HepG2 (cell line): ENCODE measurements around the gene PLCB1. TPM values are rescaled to one million over a fixed set of nuclear protein-coding genes. Genes with fewer than 3 reads are reported as not detected.

Experiments
- ATF7 ChIP-seq, 2 experiments: fragments of 450-650 bp in 1 of 2; sonication (generic) in 1 of 2; formaldehyde crosslinking in 1 of 2; IDR thresholded peaks; 2 replicates each; pipeline versions ENCODE4 v1.4.0 to v1.6.1; 2016 to 2020; ENCODE audit warnings: antibody characterized with exemption in 1 of 2, mild to moderate bottlenecking in 1 of 2, missing genetic modification reagents in 1 of 2
- CEBPG ChIP-seq: IDR thresholded peaks from 2 replicates; pipeline ENCODE4 v1.6.1; 2016
- CREB1 ChIP-seq, 2 experiments: fragments of 450-650 bp in 1 of 2; IDR thresholded peaks; 2 replicates each; pipeline ENCODE4 v1.6.1; 2016 to 2017; ENCODE audit warnings: control low read depth in 1 of 2, mild to moderate bottlenecking in 1 of 2, missing compliant biosample characterization in 1 of 2, missing genetic modification characterization in 1 of 2
- HOMEZ ChIP-seq: IDR thresholded peaks from 2 replicates; pipeline ENCODE4 v1.6.1; 2016; ENCODE audit warnings: low read depth
- KLF16 ChIP-seq, 2 experiments: sonication (generic) in 1 of 2; formaldehyde crosslinking in 1 of 2; IDR thresholded peaks; 2 replicates each; pipeline versions ENCODE4 v1.6.1 to v1.8.0; 2016 to 2023; ENCODE audit warnings: missing genetic modification reagents in 2 of 2, missing compliant biosample characterization in 1 of 2
- KMT2A ChIP-seq: sonication (generic); formaldehyde crosslinking; IDR thresholded peaks from 2 replicates; pipeline ENCODE4 v1.4.0; 2020; ENCODE audit warnings: missing genetic modification reagents
- NFIC ChIP-seq: IDR thresholded peaks from 2 replicates; pipeline ENCODE4 v1.6.1; 2012; ENCODE audit warnings: mild to moderate bottlenecking, low read length, inconsistent platforms
- PLRG1 ChIP-seq: fragments of 450-650 bp; conservative IDR thresholded peaks from 2 replicates; pipeline ENCODE4 v1.6.1; 2016
- SIX4 ChIP-seq: sonication (generic); formaldehyde crosslinking; IDR thresholded peaks from 2 replicates; pipeline ENCODE4 v1.4.0; 2020; ENCODE audit warnings: missing genetic modification reagents
- SMAD3 ChIP-seq: sonication (generic); formaldehyde crosslinking; IDR thresholded peaks from 2 replicates; pipeline ENCODE4 v1.4.0; 2020; ENCODE audit warnings: missing genetic modification reagents
- SYNCRIP ChIP-seq: fragments of 200-400 bp; formaldehyde crosslinking; IDR thresholded peaks from 2 replicates; pipeline ENCODE4 v1.6.1; 2018; ENCODE audit warnings: mild to moderate bottlenecking, low read depth, low read length; ENCODE audit not compliant: insufficient read depth
- TEAD3 ChIP-seq: optimal IDR thresholded peaks from 2 replicates; pipeline ENCODE3; 2016; ENCODE audit warnings: borderline replicate concordance
- TGIF2 ChIP-seq: IDR thresholded peaks from 2 replicates; pipeline ENCODE4 v1.6.1; 2016; ENCODE audit warnings: control low read depth, missing compliant biosample characterization
- ZNF101 ChIP-seq: sonication (generic); formaldehyde crosslinking; IDR thresholded peaks from 2 replicates; pipeline ENCODE4 v1.4.0; 2020; ENCODE audit warnings: mild to moderate bottlenecking, low read depth, missing genetic modification reagents, borderline replicate concordance
- ZNF362 ChIP-seq: sonication (generic); formaldehyde crosslinking; IDR thresholded peaks from 2 replicates; pipeline ENCODE4 v1.4.0; 2020; ENCODE audit warnings: missing genetic modification reagents, mild to moderate bottlenecking, borderline replicate concordance
- ZNF607 ChIP-seq: sonication (generic); formaldehyde crosslinking; IDR thresholded peaks from 2 replicates; pipeline ENCODE4 v1.5.1; 2020; ENCODE audit warnings: missing genetic modification reagents, mild to moderate bottlenecking, borderline replicate concordance
- ZNF773 ChIP-seq: sonication (generic); formaldehyde crosslinking; IDR thresholded peaks from 2 replicates; pipeline ENCODE4 v1.4.0; 2020; ENCODE audit warnings: missing genetic modification reagents, borderline replicate concordance
- ZSCAN9 ChIP-seq: IDR thresholded peaks from 2 replicates; pipeline ENCODE4 v1.6.1; 2016; ENCODE audit warnings: borderline replicate concordance
- polyA plus RNA-seq, 8 experiments: library from polyadenylated mRNA; depleted of rRNA in 3 of 8; stranded (reverse) in 7 of 8; unstranded in 1 of 8; fragments of >200 nt; fragmentation: Illumina TruSeq in 4 of 8; extraction: Trizol in 4 of 8; gene quantifications; 2 replicates each; pipeline versions ENCODE4 v1.2.1 to v1.2.3, GENCODE V29; 2011 to 2016; ENCODE audit warnings: low read depth in 4 of 8, missing spikeins in 1 of 8, mixed read lengths in 1 of 8; ENCODE audit not compliant: insufficient read depth in 1 of 8
- total RNA-seq, 5 experiments: library from RNA; depleted of rRNA; stranded (reverse); fragments of >200 nt; fragmentation: Illumina TruSeq; extraction: Trizol; gene quantifications; 2 replicates each; pipeline ENCODE4 v1.2.3, GENCODE V29; 2016; ENCODE audit warnings: low read depth in 1 of 5
- TF ChIP-seq, protein P1 (sequence below): sonication (generic); formaldehyde crosslinking; IDR thresholded peaks from 2 replicates; pipeline ENCODE4 v1.4.0; 2020; ENCODE audit warnings: mild to moderate bottlenecking, missing genetic modification reagents
- TF ChIP-seq, protein P2 (sequence below): IDR thresholded peaks from 2 replicates; pipeline ENCODE4 v1.6.1; 2012; ENCODE audit warnings: low read depth, low read length, improper control_type of control experiment
- TF ChIP-seq, protein P3 (sequence below): sonication (generic); formaldehyde crosslinking; IDR thresholded peaks from 2 replicates; pipeline ENCODE4 v1.5.0; 2020; ENCODE audit warnings: missing genetic modification reagents

PLCB1 gene
- total and polyA plus RNA-seq, 2 of the 13 experiments (the other 11 are each of a cell fraction or from before 2014, with no cell fraction given): 42.4 to 55.9 TPM

DNA sequence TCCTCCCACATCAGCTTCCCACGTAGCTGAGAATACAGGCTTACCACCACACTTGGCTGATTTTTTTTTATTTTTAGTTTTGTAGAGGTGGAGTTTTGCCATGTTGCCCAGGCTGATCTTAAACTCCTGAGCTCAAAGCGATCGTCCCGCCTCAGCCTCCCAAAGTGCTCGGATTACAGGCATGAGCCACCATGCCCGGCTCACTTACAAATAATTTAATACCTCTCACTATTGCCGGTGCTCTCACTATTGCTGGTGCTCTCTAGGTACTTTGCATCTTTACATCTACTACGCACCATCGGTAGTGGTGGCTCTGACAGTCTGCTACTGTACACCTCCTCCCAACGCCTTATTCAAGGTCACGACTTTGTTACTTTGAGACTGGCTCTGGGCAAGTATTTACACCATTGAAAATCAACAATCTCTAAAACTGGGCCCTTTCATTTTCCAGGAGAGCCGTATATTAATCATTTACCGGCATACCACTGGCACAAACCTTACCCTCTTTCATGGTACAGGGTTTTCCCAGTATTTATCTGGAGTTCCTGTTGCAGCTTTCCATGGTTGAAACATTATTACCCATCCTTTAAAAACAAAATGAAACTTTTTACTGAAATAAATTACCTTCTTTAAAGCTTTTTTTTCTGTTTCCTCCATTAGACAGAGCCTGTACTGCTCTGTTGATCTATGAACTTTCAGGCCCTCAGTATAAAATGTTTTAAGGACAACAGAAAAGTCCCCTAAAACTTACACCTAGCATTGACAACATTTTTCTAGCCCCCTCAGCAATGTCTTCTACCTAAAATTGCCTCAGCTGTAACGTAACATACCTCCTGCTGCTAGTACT is 677.3 kb downstream of the PLCB1 start (continued):
- TF ChIP-seq HOMEZ: peak; percentile 98
- TF ChIP-seq PLRG1: no peak
- no peak for TF ChIP-seq SYNCRIP
- TF ChIP-seq, protein P1, sequence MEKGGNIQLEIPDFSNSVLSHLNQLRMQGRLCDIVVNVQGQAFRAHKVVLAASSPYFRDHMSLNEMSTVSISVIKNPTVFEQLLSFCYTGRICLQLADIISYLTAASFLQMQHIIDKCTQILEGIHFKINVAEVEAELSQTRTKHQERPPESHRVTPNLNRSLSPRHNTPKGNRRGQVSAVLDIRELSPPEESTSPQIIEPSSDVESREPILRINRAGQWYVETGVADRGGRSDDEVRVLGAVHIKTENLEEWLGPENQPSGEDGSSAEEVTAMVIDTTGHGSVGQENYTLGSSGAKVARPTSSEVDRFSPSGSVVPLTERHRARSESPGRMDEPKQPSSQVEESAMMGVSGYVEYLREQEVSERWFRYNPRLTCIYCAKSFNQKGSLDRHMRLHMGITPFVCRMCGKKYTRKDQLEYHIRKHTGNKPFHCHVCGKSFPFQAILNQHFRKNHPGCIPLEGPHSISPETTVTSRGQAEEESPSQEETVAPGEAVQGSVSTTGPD (CRISPR knock-in tag): no peak
- no peak for TF ChIP-seq ZNF101 (CRISPR knock-in tag)
- no peak for TF ChIP-seq ZNF773 (CRISPR knock-in tag)
- TF ChIP-seq NFIC: 0 out of 2 replicates have a peak, but pooled peaks have one; percentile 66
- 0 out of 2 replicates have a peak, but pooled peaks have one; percentile 60 for TF ChIP-seq KMT2A (CRISPR knock-in tag)
- TF ChIP-seq, protein P2, sequence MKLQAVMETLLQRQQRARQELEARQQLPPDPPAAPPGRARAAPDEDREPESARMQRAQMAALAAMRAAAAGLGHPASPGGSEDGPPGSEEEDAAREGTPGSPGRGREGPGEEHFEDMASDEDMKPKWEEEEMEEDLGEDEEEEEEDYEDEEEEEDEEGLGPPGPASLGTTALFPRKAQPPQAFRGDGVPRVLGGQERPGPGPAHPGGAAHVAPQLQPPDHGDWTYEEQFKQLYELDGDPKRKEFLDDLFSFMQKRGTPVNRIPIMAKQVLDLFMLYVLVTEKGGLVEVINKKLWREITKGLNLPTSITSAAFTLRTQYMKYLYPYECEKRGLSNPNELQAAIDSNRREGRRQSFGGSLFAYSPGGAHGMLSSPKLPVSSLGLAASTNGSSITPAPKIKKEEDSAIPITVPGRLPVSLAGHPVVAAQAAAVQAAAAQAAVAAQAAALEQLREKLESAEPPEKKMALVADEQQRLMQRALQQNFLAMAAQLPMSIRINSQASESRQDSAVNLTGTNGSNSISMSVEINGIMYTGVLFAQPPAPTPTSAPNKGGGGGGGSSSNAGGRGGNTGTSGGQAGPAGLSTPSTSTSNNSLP: peak; percentile 94
- TF ChIP-seq TGIF2: no peak
- TF ChIP-seq ATF7 (IDR thresholded peaks at IDR 0.05): no peak
- no peak for TF ChIP-seq ATF7 (CRISPR knock-in tag; IDR thresholded peaks at IDR 0.05)
- TF ChIP-seq ZNF607 (CRISPR knock-in tag): peak; percentile 34; the same call in 1 of the 2 replicates
- peak; percentile 71; the same call in 1 of the 2 replicates for TF ChIP-seq SIX4 (CRISPR knock-in tag)
- peak; percentile 84 for TF ChIP-seq TEAD3 (CRISPR knock-in tag)
- TF ChIP-seq, protein P3, sequence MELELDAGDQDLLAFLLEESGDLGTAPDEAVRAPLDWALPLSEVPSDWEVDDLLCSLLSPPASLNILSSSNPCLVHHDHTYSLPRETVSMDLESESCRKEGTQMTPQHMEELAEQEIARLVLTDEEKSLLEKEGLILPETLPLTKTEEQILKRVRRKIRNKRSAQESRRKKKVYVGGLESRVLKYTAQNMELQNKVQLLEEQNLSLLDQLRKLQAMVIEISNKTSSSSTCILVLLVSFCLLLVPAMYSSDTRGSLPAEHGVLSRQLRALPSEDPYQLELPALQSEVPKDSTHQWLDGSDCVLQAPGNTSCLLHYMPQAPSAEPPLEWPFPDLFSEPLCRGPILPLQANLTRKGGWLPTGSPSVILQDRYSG: peak; percentile 55; the same call in 1 of the 2 replicates
- TF ChIP-seq ZSCAN9: 0 out of 2 replicates have a peak, but pooled peaks have one; percentile 59
- peak in 1 of 2 experiments; percentile 42; a peak in 1 of 4 replicates for TF ChIP-seq KLF16 (CRISPR knock-in tag; IDR thresholded peaks at IDR 0.05)
- TF ChIP-seq ZNF362: peak; percentile 5; the same call in 1 of the 2 replicates
- 0 out of 2 replicates have a peak, but pooled peaks have one; percentile 15 for TF ChIP-seq CEBPG (CRISPR knock-in tag)
- no peak for TF ChIP-seq CREB1 (IDR thresholded peaks at IDR 0.05)
- TF ChIP-seq CREB1 (CRISPR knock-in tag; IDR thresholded peaks at IDR 0.05): no peak
- 0 out of 2 replicates have a peak, but pooled peaks have one; percentile 19 for TF ChIP-seq SMAD3 (CRISPR knock-in tag)
